IMR-90 (cell line): Measurements from ENCODE around the gene SLAMF6. TPM values are rescaled to one million over a fixed set of nuclear protein-coding genes. Genes with fewer than 3 reads are reported as not detected.

Source experiments
- ATAC-seq: fragments of 200-7000 bp; cut with Tn5 transposase; 2 replicates; pipeline ENCODE4 v1.9.1; 2020; ENCODE audit warnings: low read depth, mild to moderate bottlenecking, moderate library complexity
- BruUV-seq: library from RNA; stranded (reverse); fragments of 400-500 nt; replicated peaks from 2 replicates; lab custom pipeline; 2021; lab: Mats Ljungman, UMichigan
- CTCF ChIA-PET: fragments of 300-600 bp; formaldehyde crosslinking; extraction: SDS; loops from one replicate; lab custom pipeline; 2021; ENCODE audit warnings: antibody characterized with exemption; lab: Yijun Ruan, JAX
- POLR2A ChIA-PET: fragments of 300-600 bp; sonication (Branson Sonifier 250); formaldehyde crosslinking; loops from one replicate; lab custom pipeline; 2022; ENCODE audit warnings: antibody characterized with exemption; ENCODE audit not compliant: unreplicated experiment; lab: Charles Lee
- DNase-seq: peaks from one replicate; pipeline ENCODE4 v3.0.0; 2013
- H2AFZ ChIP-seq: replicated peaks from 2 replicates; pipeline ENCODE3; 2013; ENCODE audit warnings: low read length, mild to moderate bottlenecking; ENCODE audit not compliant: poor library complexity
- H2AK5ac ChIP-seq: 2 replicates; pipeline ENCODE4 v1.6.1; 2013; ENCODE audit warnings: low read depth, low read length, inconsistent platforms
- H2AK9ac ChIP-seq: replicated peaks from 2 replicates; pipeline ENCODE3; 2013; ENCODE audit warnings: mild to moderate bottlenecking, low read depth, low read length, moderate library complexity; ENCODE audit not compliant: poor library complexity
- H2BK120ac ChIP-seq: 2 replicates; pipeline ENCODE4 v1.6.1; 2013; ENCODE audit warnings: low read depth, low read length, inconsistent platforms
- H2BK15ac ChIP-seq: 3 replicates; pipeline ENCODE4 v1.6.1; 2013; ENCODE audit warnings: low read depth, low read length, inconsistent platforms
- H2BK20ac ChIP-seq: 2 replicates; pipeline ENCODE4 v1.6.1; 2013; ENCODE audit warnings: low read depth, mild to moderate bottlenecking, inconsistent platforms, low read length, moderate library complexity
- H2BK5ac ChIP-seq: 2 replicates; pipeline ENCODE4 v1.6.1; 2013; ENCODE audit warnings: mild to moderate bottlenecking, low read depth, low read length, inconsistent platforms; ENCODE audit not compliant: poor library complexity, severe bottlenecking
- H3K14ac ChIP-seq: replicated peaks from 2 replicates; pipeline ENCODE4 v1.6.1; 2013; ENCODE audit warnings: low read depth, low read length, inconsistent platforms
- H3K18ac ChIP-seq: 2 replicates; pipeline ENCODE4 v1.6.1; 2013; ENCODE audit warnings: low read depth, low read length, control low read depth
- H3K23ac ChIP-seq: 2 replicates; pipeline ENCODE4 v1.6.1; 2013; ENCODE audit warnings: low read depth, low read length, inconsistent platforms
- H3K27ac ChIP-seq: 2 replicates; pipeline ENCODE4 v1.5.1; 2013; ENCODE audit warnings: mild to moderate bottlenecking, control low read depth, low read length; ENCODE audit not compliant: insufficient read depth
- H3K27me3 ChIP-seq: 2 replicates; pipeline ENCODE4 v1.6.1; 2013; ENCODE audit warnings: low read length; ENCODE audit not compliant: control insufficient read depth, insufficient read depth
- H3K36me3 ChIP-seq: 2 replicates; pipeline ENCODE4 v1.6.1; 2013; ENCODE audit warnings: low read length, mixed read lengths; ENCODE audit not compliant: control insufficient read depth, insufficient read depth
- H3K4ac ChIP-seq: 2 replicates; pipeline ENCODE4 v1.6.1; 2013; ENCODE audit warnings: low read depth, low read length, inconsistent platforms
- H3K4me1 ChIP-seq: 2 replicates; pipeline ENCODE4 v1.6.1; 2013; ENCODE audit warnings: low read length, mixed read lengths; ENCODE audit not compliant: control insufficient read depth, insufficient read depth
- H3K4me2 ChIP-seq: 2 replicates; pipeline ENCODE4 v1.6.1; 2013; ENCODE audit warnings: low read depth, mild to moderate bottlenecking, control low read depth, low read length, moderate library complexity
- H3K4me3 ChIP-seq: 2 replicates; pipeline ENCODE4 v1.5.1; 2013; ENCODE audit warnings: low read depth, mild to moderate bottlenecking, control low read depth, low read length, moderate library complexity; ENCODE audit not compliant: insufficient read depth
- H3K56ac ChIP-seq: 2 replicates; pipeline ENCODE4 v1.6.1; 2013; ENCODE audit warnings: low read length, inconsistent platforms; ENCODE audit not compliant: insufficient read depth; ENCODE audit errors: extremely low read depth
- H3K79me1 ChIP-seq, 2 experiments: 2 replicates each; pipeline ENCODE4 v1.6.1; 2013; ENCODE audit warnings: low read length in 2 of 2, inconsistent platforms in 1 of 2, low read depth in 1 of 2
- H3K9ac ChIP-seq: 2 replicates; pipeline ENCODE4 v1.6.1; 2013; ENCODE audit warnings: low read depth, low read length, control low read depth
- H3K9me1 ChIP-seq: 2 replicates; pipeline ENCODE4 v1.6.1; 2013; ENCODE audit warnings: low read length, inconsistent platforms; ENCODE audit not compliant: insufficient read depth
- H3K9me3 ChIP-seq: 2 replicates; pipeline ENCODE4 v1.6.1; 2013; ENCODE audit warnings: low read length; ENCODE audit not compliant: control insufficient read depth, insufficient read depth
- H4K20me1 ChIP-seq: 2 replicates; pipeline ENCODE4 v1.6.1; 2013; ENCODE audit warnings: low read length, inconsistent platforms; ENCODE audit not compliant: insufficient read depth
- H4K5ac ChIP-seq: 2 replicates; pipeline ENCODE4 v1.6.1; 2013; ENCODE audit warnings: mild to moderate bottlenecking, low read depth, low read length, control low read depth
- H4K8ac ChIP-seq, 2 experiments: 2 replicates each; pipeline ENCODE4 v1.6.1; 2013; ENCODE audit warnings: low read depth in 2 of 2, low read length in 2 of 2, control low read depth in 1 of 2, inconsistent platforms in 1 of 2
- H4K91ac ChIP-seq: 2 replicates; pipeline ENCODE4 v1.6.1; 2013; ENCODE audit warnings: low read depth, low read length, inconsistent platforms; ENCODE audit not compliant: insufficient read depth
- BHLHE40 ChIP-seq: fragments of 150-350 bp; IDR thresholded peaks from 2 replicates; pipeline ENCODE4 v1.6.1; 2016; ENCODE audit warnings: mild to moderate bottlenecking, low read depth, low read length
- CEBPB ChIP-seq: IDR thresholded peaks from 2 replicates; pipeline ENCODE4 v1.6.1; 2012; ENCODE audit warnings: low read depth, low read length, improper control_type of control experiment
- CHD1 ChIP-seq: IDR thresholded peaks from 2 replicates; pipeline ENCODE4 v1.6.1; 2012; ENCODE audit warnings: low read depth, low read length, improper control_type of control experiment
- CTCF ChIP-seq: conservative IDR thresholded peaks from 2 replicates; pipeline ENCODE4 v1.5.1; 2012; ENCODE audit warnings: mild to moderate bottlenecking, low read depth, low read length, improper control_type of control experiment
- FOS ChIP-seq: fragments of 150-350 bp; IDR thresholded peaks from 2 replicates; pipeline ENCODE4 v1.6.1; 2016; ENCODE audit warnings: low read depth, low read length
- MAFK ChIP-seq: IDR thresholded peaks from 2 replicates; pipeline ENCODE4 v1.6.1; 2012; ENCODE audit warnings: low read depth, low read length, improper control_type of control experiment
- MAZ ChIP-seq: IDR thresholded peaks from 2 replicates; pipeline ENCODE4 v1.6.1; 2012; ENCODE audit warnings: low read depth, mild to moderate bottlenecking, low read length, improper control_type of control experiment, moderate library complexity, borderline replicate concordance
- MXI1 ChIP-seq: IDR thresholded peaks from 2 replicates; pipeline ENCODE4 v1.6.1; 2012; ENCODE audit warnings: low read depth, mild to moderate bottlenecking, low read length, moderate library complexity, borderline replicate concordance
- NFE2L2 ChIP-seq: fragments of 150-350 bp; IDR thresholded peaks from 2 replicates; pipeline ENCODE4 v1.6.1; 2016; ENCODE audit warnings: low read depth, mild to moderate bottlenecking, low read length
- POLR2A ChIP-seq: IDR thresholded peaks from 2 replicates; pipeline ENCODE4 v1.6.1; 2012; ENCODE audit warnings: mild to moderate bottlenecking, low read depth, low read length
- RAD21 ChIP-seq: IDR thresholded peaks from 2 replicates; pipeline ENCODE4 v1.6.1; 2012; ENCODE audit warnings: low read length, improper control_type of control experiment
- RCOR1 ChIP-seq: IDR thresholded peaks from 2 replicates; pipeline ENCODE4 v1.6.1; 2012; ENCODE audit warnings: mild to moderate bottlenecking, low read length, improper control_type of control experiment; ENCODE audit not compliant: insufficient replicate concordance
- RFX5 ChIP-seq: IDR thresholded peaks from 2 replicates; pipeline ENCODE4 v1.8.0; 2012; ENCODE audit warnings: low read depth, mild to moderate bottlenecking, low read length, moderate library complexity
- SMC3 ChIP-seq: fragments of 150-350 bp; IDR thresholded peaks from 2 replicates; pipeline ENCODE4 v1.6.1; 2016; ENCODE audit warnings: low read depth, mild to moderate bottlenecking, antibody characterized with exemption, low read length, moderate library complexity
- USF2 ChIP-seq: fragments of 150-350 bp; IDR thresholded peaks from 2 replicates; pipeline ENCODE4 v1.6.1; 2017; ENCODE audit warnings: mild to moderate bottlenecking, antibody characterized with exemption, low read length, low read depth
- WGBS, 2 experiments: methylation state at CpG; one replicate each; pipeline versions ENCODE4 v1.1.5 to v1.1.7; 2013; ENCODE audit warnings: missing lambda C conversion rate in 2 of 2; ENCODE audit not compliant: insufficient read length in 1 of 2; ENCODE audit errors: extremely low coverage in 2 of 2; 5-methylcytosine and 5-hydroxymethylcytosine counted together
- dilution Hi-C: fragments of 300-500 bp; cut with HindIII; formaldehyde crosslinking; loops from one replicate; pipeline ENCODE4 v1.14.3; 2018; ENCODE audit warnings: low sequenced_read_pairs; ENCODE audit not compliant: unreplicated experiment
- in situ Hi-C: fragments of 300-500 bp; cut with MboI; formaldehyde crosslinking; loops from 3 replicates; pipeline ENCODE4 v1.14.3; 2019; ENCODE audit warnings: low sequenced_read_pairs, inconsistent platforms, mixed read lengths
- intact Hi-C: fragments of 100-400 bp; cut with micrococcal nuclease; formaldehyde crosslinking; loops from 2 replicates; pipeline ENCODE4 v1.10.0; 2022
- polyA plus RNA-seq, 3 experiments: library from polyadenylated mRNA; depleted of rRNA; stranded (reverse); fragments of >200 nt; gene quantifications; 2 replicates each; pipeline ENCODE4 v1.2.3, GENCODE V29; 2012; ENCODE audit warnings: low replicate concordance in 1 of 3
- total RNA-seq: library from RNA; depleted of rRNA; stranded (reverse); fragments of >200 nt; gene quantifications from 2 replicates; pipeline ENCODE4 v1.2.3, GENCODE V29; 2012
- TF ChIP-seq, protein P1 (sequence below): fragments of 150-350 bp; IDR thresholded peaks from 2 replicates; pipeline ENCODE4 v1.6.1; 2016; ENCODE audit warnings: low read depth, mild to moderate bottlenecking, low read length, moderate library complexity, borderline replicate concordance

The SLAMF6 gene
- total and polyA plus RNA-seq, 2 of the 4 experiments (the other 2 are of a cell fraction), result not detected

- CTCF ChIA-PET, result no interaction called here
- H3K9me3 ChIP-seq, result no peaks in the 10 kb centered on the region
- H3K9ac ChIP-seq, result no peak overlapping the region
- H3K36me3 ChIP-seq, result no peaks in the 10 kb centered on the region
- H4K5ac ChIP-seq, result no peak overlapping the region
- H3K9me1 ChIP-seq, result no peaks in the 10 kb centered on the region
- H2BK120ac ChIP-seq, result no peak overlapping the region
- H4K8ac ChIP-seq, result no peak overlapping the region
- H2AK9ac ChIP-seq, result no peak overlapping the region
- ATAC-seq, result no peak
- H2BK20ac ChIP-seq, result no peak overlapping the region
- no peak overlapping the region for H2BK15ac ChIP-seq
- no peak overlapping the region for H3K4me3 ChIP-seq
- H3K4ac ChIP-seq, result no peak overlapping the region
- no peaks in the 10 kb centered on the region for H3K79me1 ChIP-seq
- no peak for TF ChIP-seq RFX5
- TF ChIP-seq MAZ, result no peak
- TF ChIP-seq RAD21, result no peak
- TF ChIP-seq, protein P1, sequence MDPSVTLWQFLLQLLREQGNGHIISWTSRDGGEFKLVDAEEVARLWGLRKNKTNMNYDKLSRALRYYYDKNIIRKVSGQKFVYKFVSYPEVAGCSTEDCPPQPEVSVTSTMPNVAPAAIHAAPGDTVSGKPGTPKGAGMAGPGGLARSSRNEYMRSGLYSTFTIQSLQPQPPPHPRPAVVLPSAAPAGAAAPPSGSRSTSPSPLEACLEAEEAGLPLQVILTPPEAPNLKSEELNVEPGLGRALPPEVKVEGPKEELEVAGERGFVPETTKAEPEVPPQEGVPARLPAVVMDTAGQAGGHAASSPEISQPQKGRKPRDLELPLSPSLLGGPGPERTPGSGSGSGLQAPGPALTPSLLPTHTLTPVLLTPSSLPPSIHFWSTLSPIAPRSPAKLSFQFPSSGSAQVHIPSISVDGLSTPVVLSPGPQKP, result no peak
- TF ChIP-seq RCOR1, result no peak
- no peak for TF ChIP-seq NFE2L2
- no peak for TF ChIP-seq MAFK
- TF ChIP-seq MXI1, result no peak
- no peak for TF ChIP-seq SMC3
- TF ChIP-seq CEBPB, result no peak
- TF ChIP-seq CHD1, result no peak
- TF ChIP-seq FOS, result no peak
- no peak for TF ChIP-seq USF2
- TF ChIP-seq POLR2A, result no peak
- no peak for TF ChIP-seq CTCF
- no peak for TF ChIP-seq BHLHE40
- no peak overlapping the region for H4K91ac ChIP-seq
- H3K27ac ChIP-seq, result no peak overlapping the region
- H3K23ac ChIP-seq, result no peak overlapping the region
- POLR2A ChIA-PET, result no interaction called here
- H3K18ac ChIP-seq, result no peak overlapping the region
- no peaks in the 10 kb centered on the region for H3K4me1 ChIP-seq
- intact Hi-C loops, result no loop called here
- no peaks in the 10 kb centered on the region for H3K27me3 ChIP-seq
- H3K56ac ChIP-seq, result no peak overlapping the region
- in situ Hi-C loops, result no loop called here
- H2AFZ ChIP-seq, result no peak overlapping the region
- H3K4me2 ChIP-seq, result no peak overlapping the region
- no peak overlapping the region for H2BK5ac ChIP-seq
- dilution Hi-C loops, result no loop called here
- no peak overlapping the region for H2AK5ac ChIP-seq
- no TSS peak for BruUV-seq
- WGBS, 2 experiments, result 0% methylated on average over 1 of the region's 1 CpG; no CpG with 5 or more reads in 1 of the 2 experiments
- no peak for DNase-seq
- H4K20me1 ChIP-seq, result no peaks in the 10 kb centered on the region
- H3K14ac ChIP-seq, result no peak overlapping the region
These were observed 18.7 kb upstream of the SLAMF6 start for GRCh38 chr1:160541622-160542302.
